Stimulated activated CD8-positive, alpha-beta memory T cell treated with anti-CD3 and anti-CD28 coated beads, Interleukin-15, amount 100 ng/mL, for 4 hours (primary cell): ENCODE data around the gene COL4A6.

ENCODE experiments used
- DNase-seq, 2 donors: peaks; one replicate each; pipeline ENCODE4 v3.0.0-alpha.2; 2020; ENCODE audit warnings: low read depth in 2 of 2

Gene COL4A6

GRCh38 chrX:108271397-108271787 lies 166.8 kb downstream of the COL4A6 start:
- DNase-seq = no peak

- no peak for DNase-seq
Measured at GRCh38 chrX:108270739-108271396, 167.4 kb downstream of the COL4A6 start.

GRCh38 chrX:108270280-108270679 lies 167.9 kb downstream of the COL4A6 start:
- DNase-seq = no peak

- no peak for DNase-seq
Measured at GRCh38 chrX:108268434-108269080, 169.7 kb downstream of the COL4A6 start.

- no peak for DNase-seq
Measured at GRCh38 chrX:108267557-108267956, 170.7 kb downstream of the COL4A6 start.

- no peak for DNase-seq
Measured at GRCh38 chrX:108264376-108264775, 173.8 kb downstream of the COL4A6 start.

GRCh38 chrX:108261549-108262203 lies 176.5 kb downstream of the COL4A6 start:
- DNase-seq = no peak

GRCh38 chrX:108257556-108257955 lies 180.7 kb downstream of the COL4A6 start:
- no peak for DNase-seq

GRCh38 chrX:108254636-108255035 lies 183.6 kb downstream of the COL4A6 start:
- no peak for DNase-seq

GRCh38 chrX:108250654-108251579 lies 187.3 kb downstream of the COL4A6 start:
- DNase-seq = no peak

- no peak for DNase-seq
Measured at GRCh38 chrX:108246304-108246954, 191.8 kb downstream of the COL4A6 start.

- no peak for DNase-seq
Measured at GRCh38 chrX:108245462-108245861, 192.8 kb downstream of the COL4A6 start.

- no peak for DNase-seq
Measured at GRCh38 chrX:108235986-108236385, 202.2 kb downstream of the COL4A6 start.

GRCh38 chrX:108230574-108230973 lies 207.6 kb downstream of the COL4A6 start:
- no peak for DNase-seq

- no peak for DNase-seq
Measured at GRCh38 chrX:108224727-108225621, 213.2 kb downstream of the COL4A6 start.

GRCh38 chrX:108224218-108224617 lies 214.0 kb downstream of the COL4A6 start:
- DNase-seq = no peak

- DNase-seq = no peak
Measured at GRCh38 chrX:108223585-108223984, 214.6 kb downstream of the COL4A6 start.

GRCh38 chrX:108221301-108221864 lies 216.8 kb downstream of the COL4A6 start:
- DNase-seq = no peak

- no peak for DNase-seq
Measured at GRCh38 chrX:108219949-108220601, 218.1 kb downstream of the COL4A6 start.

- no peak for DNase-seq
Measured at GRCh38 chrX:108217876-108218275, 220.3 kb downstream of the COL4A6 start.
